ENCODE results near the gene THSD1. TPM values are rescaled to one million over a fixed set of nuclear protein-coding genes. Genes with fewer than 3 reads are reported as not detected.
"Not testable (repeated sequence)": the region's sequence is repeated elsewhere in the genome, so short reads cannot be mapped to it uniquely, and the experiment has no call there.

Gene THSD1
- total and polyA plus RNA-seq, 2 donors (not counting 1 experiment from before 2014, with no cell fraction given), result 0.34 to 0.58 TPM

GRCh38 chr13:52411629-52412028, 5.7 kb upstream of the THSD1 start:
- no peak for ATAC-seq (ENCODE audit: low read depth)
- H4K20me1 ChIP-seq (ENCODE audit: control insufficient read depth, insufficient read depth, low read length, poor library complexity, severe bottlenecking), result no peaks in the 10 kb centered on the region
- no peak overlapping the region for H3K27ac ChIP-seq (ENCODE audit: low read length in 2 of 2)
- POLR2A ChIA-PET, result no interaction called here
- H3K4me1 Mint-ChIP-seq, result no peaks in the 10 kb centered on the region
- peaks cover 0 to 4% (median 0%) of the 10 kb centered on the region in 3 donors for H3K9me3 ChIP-seq (ENCODE audit: control extremely low read depth in 1 of 3, control insufficient read depth in 2 of 3, insufficient read depth in 1 of 3, low read length in 2 of 3)
- no CpG with 5 or more reads among the region's 4 CpGs for WGBS (ENCODE audit: insufficient coverage)
- no peaks in the 10 kb centered on the region for H3K4me1 ChIP-seq (ENCODE audit: control insufficient read depth in 2 of 2, insufficient read depth in 2 of 2, low read length in 2 of 2)
- H3K9me3 Mint-ChIP-seq (ENCODE audit: insufficient read depth), result no peaks in the 10 kb centered on the region
- no peak overlapping the region for H3K4me3 ChIP-seq (ENCODE audit: control extremely low read depth in 1 of 5, extremely low read depth in 1 of 5, insufficient read depth in 1 of 5, low read depth in 2 of 5, low read length in 4 of 5)
- no peaks in the 10 kb centered on the region for H3K79me2 ChIP-seq (ENCODE audit: control insufficient read depth, insufficient read depth, low read length)
- no peak overlapping the region for H2AFZ ChIP-seq (ENCODE audit: insufficient read depth, low read depth, low read length, poor library complexity, severe bottlenecking)
- no peaks in the 10 kb centered on the region for H3K27me3 Mint-ChIP-seq
- H3K4me2 ChIP-seq (replicated peaks; ENCODE audit: low read depth, low read length, poor library complexity, severe bottlenecking), result no peak overlapping the region
- no peak overlapping the region for H3K27ac Mint-ChIP-seq
- TF ChIP-seq EZH2 (IDR thresholded peaks at IDR 0.05; ENCODE audit: borderline replicate concordance, insufficient read depth, low read depth, low read length, poor library complexity, severe bottlenecking), result no peak
- TF ChIP-seq CTCF (IDR thresholded peaks at IDR 0.05), result no peak
- H3K27me3 ChIP-seq (replicated peaks in 1 of 4; ENCODE audit: control extremely low read depth in 1 of 4, control insufficient read depth in 3 of 4, insufficient read depth in 4 of 4, low read length in 3 of 4), result no peaks in the 10 kb centered on the region
- CTCF ChIA-PET, result interaction anchor here (0.7 kb wide), 1 partner anchor 1778 kb away, joined by 3 read pairs; no protein-coding TSS in a partner anchor
- intact Hi-C loops (cut with micrococcal nuclease), result no loop called here
- H3K9ac ChIP-seq (ENCODE audit: low read length), result no peak overlapping the region
- H3K4me3 Mint-ChIP-seq, result no peak overlapping the region
- H3K36me3 ChIP-seq (replicated peaks in 1 of 2; ENCODE audit: control extremely low read depth in 1 of 2, control insufficient read depth in 1 of 2, extremely low read depth in 1 of 2, insufficient read depth in 2 of 2, low read length in 1 of 2), result peaks cover 12 to 37% of the 10 kb centered on the region in 2 experiments
- no peak for DNase-seq

GRCh38 chr13:52408071-52408658, 2.2 kb upstream of the THSD1 start:
- H3K27ac Mint-ChIP-seq; H3K4me3 ChIP-seq (ENCODE audit: control extremely low read depth in 1 of 5, extremely low read depth in 1 of 5, insufficient read depth in 1 of 5, low read depth in 2 of 5, low read length in 4 of 5); H3K27ac ChIP-seq (ENCODE audit: low read length in 2 of 2); H3K4me2 ChIP-seq (replicated peaks; ENCODE audit: low read depth, low read length, poor library complexity, severe bottlenecking); H4K20me1 ChIP-seq (ENCODE audit: control insufficient read depth, insufficient read depth, low read length, poor library complexity, severe bottlenecking); ATAC-seq (ENCODE audit: low read depth); intact Hi-C loops (cut with micrococcal nuclease); H3K9me3 Mint-ChIP-seq (ENCODE audit: insufficient read depth); H3K9me3 ChIP-seq (ENCODE audit: control extremely low read depth in 1 of 3, control insufficient read depth in 2 of 3, insufficient read depth in 1 of 3, low read length in 2 of 3); H2AFZ ChIP-seq (ENCODE audit: insufficient read depth, low read depth, low read length, poor library complexity, severe bottlenecking); CTCF ChIA-PET; H3K9ac ChIP-seq (ENCODE audit: low read length); POLR2A ChIA-PET; DNase-seq; H3K4me3 Mint-ChIP-seq; H3K79me2 ChIP-seq (ENCODE audit: control insufficient read depth, insufficient read depth, low read length): not testable (repeated sequence)
- H3K36me3 ChIP-seq (replicated peaks in 1 of 2; ENCODE audit: control extremely low read depth in 1 of 2, control insufficient read depth in 1 of 2, extremely low read depth in 1 of 2, insufficient read depth in 2 of 2, low read length in 1 of 2), result peaks cover 6 to 14% of the 10 kb centered on the region in 2 experiments
- peaks cover 23 to 24% of the 10 kb centered on the region in 2 donors for H3K4me1 ChIP-seq (ENCODE audit: control insufficient read depth in 2 of 2, insufficient read depth in 2 of 2, low read length in 2 of 2)
- H3K27me3 ChIP-seq (replicated peaks in 1 of 4; ENCODE audit: control extremely low read depth in 1 of 4, control insufficient read depth in 3 of 4, insufficient read depth in 4 of 4, low read length in 3 of 4), result peaks cover 0 to 20% (median 8%) of the 10 kb centered on the region in 4 experiments
- Mint-ChIP-seq H3K4me1 (peaks cover 20% of the 10 kb centered on the region), H3K27me3 (peaks cover 12% of the 10 kb centered on the region)
- 96% methylated on average over 20 of the region's 33 CpGs for WGBS (ENCODE audit: insufficient coverage)

- H3K9me3 Mint-ChIP-seq (ENCODE audit: insufficient read depth); H3K4me3 ChIP-seq (ENCODE audit: control extremely low read depth in 1 of 5, extremely low read depth in 1 of 5, insufficient read depth in 1 of 5, low read depth in 2 of 5, low read length in 4 of 5); H3K9ac ChIP-seq (ENCODE audit: low read length); CTCF ChIA-PET; H2AFZ ChIP-seq (ENCODE audit: insufficient read depth, low read depth, low read length, poor library complexity, severe bottlenecking); H4K20me1 ChIP-seq (ENCODE audit: control insufficient read depth, insufficient read depth, low read length, poor library complexity, severe bottlenecking); H3K79me2 ChIP-seq (ENCODE audit: control insufficient read depth, insufficient read depth, low read length); H3K36me3 ChIP-seq (replicated peaks in 1 of 2; ENCODE audit: control extremely low read depth in 1 of 2, control insufficient read depth in 1 of 2, extremely low read depth in 1 of 2, insufficient read depth in 2 of 2, low read length in 1 of 2); ATAC-seq (ENCODE audit: low read depth); H3K9me3 ChIP-seq (ENCODE audit: control extremely low read depth in 1 of 3, control insufficient read depth in 2 of 3, insufficient read depth in 1 of 3, low read length in 2 of 3); H3K4me2 ChIP-seq (replicated peaks; ENCODE audit: low read depth, low read length, poor library complexity, severe bottlenecking); DNase-seq; intact Hi-C loops (cut with micrococcal nuclease); H3K27ac ChIP-seq (ENCODE audit: low read length in 2 of 2); POLR2A ChIA-PET; H3K27ac Mint-ChIP-seq: not testable (repeated sequence)
- Mint-ChIP-seq H3K27me3 (peaks cover 19% of the 10 kb centered on the region), H3K4me1 (peaks cover 22% of the 10 kb centered on the region), H3K4me3 (peak overlapping the region; percentile 56)
- WGBS (ENCODE audit: insufficient coverage), result over 99% methylated on average over 11 of the region's 12 CpGs
- Histone ChIP-seq H3K4me1 (ENCODE audit: control insufficient read depth in 2 of 2, insufficient read depth in 2 of 2, low read length in 2 of 2) (peaks cover 23 to 24% of the 10 kb centered on the region in 2 donors), H3K27me3 (replicated peaks in 1 of 4; ENCODE audit: control extremely low read depth in 1 of 4, control insufficient read depth in 3 of 4, insufficient read depth in 4 of 4, low read length in 3 of 4) (peaks cover 0 to 20% (median 8%) of the 10 kb centered on the region in 4 experiments)
Measured at GRCh38 chr13:52407436-52407835, 1.5 kb upstream of the THSD1 start.

Measured in B cell (primary cell).